ENCODE results near the gene ASCL3.

The ASCL3 gene

DNA sequence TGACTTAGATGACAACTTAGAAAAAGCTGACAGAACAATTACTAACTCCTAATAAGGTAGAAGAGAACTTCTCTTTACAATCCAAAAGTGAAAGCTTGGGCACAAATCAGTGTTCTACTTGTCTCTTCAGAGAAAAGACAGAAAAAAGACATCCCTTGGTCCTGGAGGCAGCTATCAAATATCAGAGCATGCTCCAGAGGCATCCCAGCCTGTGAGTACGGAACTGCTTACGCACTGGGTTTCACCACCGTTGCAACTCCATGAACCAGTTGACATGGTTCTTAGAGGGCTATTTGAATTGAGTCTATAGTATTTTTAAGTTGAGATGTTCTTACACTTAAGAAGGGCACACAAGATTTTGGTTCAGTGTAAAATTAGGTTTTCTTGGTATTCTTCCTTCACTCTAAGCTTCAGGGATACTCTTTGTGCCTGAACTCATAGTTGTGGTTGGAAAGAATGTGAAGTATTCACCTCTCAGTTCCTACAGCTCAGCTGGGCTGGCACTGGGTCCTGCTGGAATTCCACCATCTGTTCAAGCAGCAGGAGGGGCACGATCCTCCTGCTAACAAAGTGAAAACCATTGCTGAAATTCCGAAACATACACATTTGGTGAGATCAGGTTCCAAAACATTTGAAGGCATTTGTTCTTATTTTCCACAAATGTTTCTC is 25.5 kb downstream of the ASCL3 start:
- no peak overlapping the region for H3K4me3 ChIP-seq (ENCODE audit: low read depth, low read length)
- no peaks in the 10 kb centered on the region; the same call in 1 of the 2 replicates for H3K36me3 ChIP-seq
- no peaks in the 10 kb centered on the region; the same call in 1 of the 2 replicates for H3K4me1 ChIP-seq
- TF ChIP-seq CTCF (IDR thresholded peaks at IDR 0.05; ENCODE audit: low read depth, low read length) = no peak
- DNase-seq = no peak
- no peaks in the 10 kb centered on the region for H3K9me3 ChIP-seq
- H3K27me3 ChIP-seq = no peaks in the 10 kb centered on the region

DNA sequence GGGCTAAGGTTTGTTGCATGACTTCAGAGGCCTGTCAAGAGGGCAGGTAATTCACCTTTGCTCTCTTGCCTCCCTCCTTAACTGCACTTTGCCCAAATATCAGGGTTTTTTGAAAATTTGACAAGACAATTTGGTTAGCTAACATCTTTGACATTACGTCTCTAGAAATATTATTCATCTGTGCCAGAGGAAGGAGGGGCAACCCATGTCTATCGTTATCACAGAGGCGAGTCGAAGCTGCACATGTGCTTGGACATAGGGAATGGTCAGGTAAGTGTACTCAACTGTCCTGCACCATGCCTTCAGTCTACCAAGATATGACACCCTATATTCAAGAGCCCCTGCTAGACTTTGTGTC is 28.2 kb downstream of the ASCL3 start:
- H3K9me3 ChIP-seq = no peaks in the 10 kb centered on the region
- H3K4me1 ChIP-seq = no peaks in the 10 kb centered on the region; the same call in 1 of the 2 replicates
- H3K4me3 ChIP-seq (ENCODE audit: low read depth, low read length) = no peak overlapping the region
- DNase-seq = no peak
- no peak for TF ChIP-seq CTCF (IDR thresholded peaks at IDR 0.05; ENCODE audit: low read depth, low read length)
- no peaks in the 10 kb centered on the region for H3K27me3 ChIP-seq
- no peaks in the 10 kb centered on the region; the same call in 1 of the 2 replicates for H3K36me3 ChIP-seq

- H3K27me3 ChIP-seq = no peaks in the 10 kb centered on the region
- no peak overlapping the region for H3K4me3 ChIP-seq (ENCODE audit: low read depth, low read length)
- TF ChIP-seq CTCF (IDR thresholded peaks at IDR 0.05; ENCODE audit: low read depth, low read length) = peak; percentile 72
- H3K36me3 ChIP-seq = no peaks in the 10 kb centered on the region; the same call in 1 of the 2 replicates
- DNase-seq = peak; percentile 46
- no peaks in the 10 kb centered on the region for H3K9me3 ChIP-seq
- no peaks in the 10 kb centered on the region; the same call in 1 of the 2 replicates for H3K4me1 ChIP-seq
Observed at GRCh38 chr11:8913961-8914660, 28.7 kb downstream of the ASCL3 start.

DNA sequence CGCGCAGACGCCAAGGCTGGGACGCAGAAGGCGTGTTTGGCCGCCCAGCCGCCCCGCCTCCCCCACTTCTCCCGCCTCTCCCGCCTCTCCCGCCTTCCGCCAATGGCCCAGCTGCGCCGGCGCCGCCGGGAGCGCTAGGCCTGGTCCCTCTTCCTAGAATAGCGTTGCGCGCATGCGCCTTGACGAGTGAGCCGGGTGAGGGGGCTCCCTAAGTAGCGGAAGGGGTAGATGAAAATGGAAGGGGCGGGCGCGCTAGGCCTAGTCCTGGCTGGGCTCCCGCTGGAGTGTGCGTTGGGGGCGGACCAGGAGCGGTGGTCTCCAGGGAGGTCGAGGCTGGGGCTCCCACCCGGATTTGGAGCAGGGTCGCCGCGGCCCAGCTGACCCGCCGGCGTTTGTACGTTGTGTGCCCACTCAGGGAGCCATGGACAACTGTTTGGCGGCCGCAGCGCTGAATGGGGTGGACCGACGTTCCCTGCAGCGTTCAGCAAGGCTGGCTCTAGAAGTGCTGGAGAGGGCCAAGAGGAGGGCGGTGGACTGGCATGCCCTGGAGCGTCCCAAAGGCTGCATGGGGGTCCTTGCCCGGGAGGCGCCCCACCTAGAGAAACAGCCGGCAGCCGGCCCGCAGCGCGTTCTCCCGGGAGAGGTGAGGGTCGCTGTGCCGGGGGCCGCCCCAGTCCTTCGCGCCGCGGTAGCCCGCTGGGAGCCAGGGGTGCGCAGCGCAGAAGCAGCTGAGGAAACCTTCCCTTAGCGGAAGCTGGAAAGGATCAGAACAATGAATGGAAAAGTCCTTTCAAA is 31.6 kb downstream of the ASCL3 start, which contains the start of gene AKIP1:
AKIP1 (plus strand) TSS at position 161 of the 795 bp plus-strand sequence; CDS start at position 422, 261 bp downstream.
- TF ChIP-seq CTCF (IDR thresholded peaks at IDR 0.05; ENCODE audit: low read depth, low read length) = no peak

GRCh38 chr11:8910649-8911026 is 32.2 kb downstream of the ASCL3 start:
- H3K9me3 ChIP-seq = no peaks in the 10 kb centered on the region
- no peak for TF ChIP-seq CTCF (IDR thresholded peaks at IDR 0.05; ENCODE audit: low read depth, low read length)
- DNase-seq = no peak
- no peaks in the 10 kb centered on the region for H3K36me3 ChIP-seq
- H3K27me3 ChIP-seq = no peaks in the 10 kb centered on the region
- H3K4me3 ChIP-seq (ENCODE audit: low read depth, low read length) = peak overlapping the region; percentile 56
- no peaks in the 10 kb centered on the region; the same call in 1 of the 2 replicates for H3K4me1 ChIP-seq

More for the DNA sequence above, 31.6 kb downstream of the ASCL3 start, which contains the start of gene AKIP1:
- no peaks in the 10 kb centered on the region for H3K9me3 ChIP-seq
- H3K36me3 ChIP-seq = no peaks in the 10 kb centered on the region
- no peaks in the 10 kb centered on the region for H3K27me3 ChIP-seq
- peak within 1 kb of the TSS; percentile 71 for H3K4me3 ChIP-seq (ENCODE audit: low read depth, low read length)
- no peaks in the 10 kb centered on the region; the same call in 1 of the 2 replicates for H3K4me1 ChIP-seq
- peak; percentile 96 for DNase-seq
